HepG2 (cell line): ENCODE measurements around the gene DSTYK. TPM values are rescaled to one million over a fixed set of nuclear protein-coding genes. Genes with fewer than 3 reads are reported as not detected.

Experiments used
- ERF ChIP-seq: IDR thresholded peaks from 2 replicates; pipeline ENCODE4 v1.6.1; 2018; ENCODE audit warnings: missing biosample characterization, missing genetic modification reagents
- FOSL2 ChIP-seq: sonication (generic); formaldehyde crosslinking; IDR thresholded peaks from 2 replicates; pipeline ENCODE4 v1.4.0; 2020; ENCODE audit warnings: missing genetic modification reagents
- HDAC2 ChIP-seq: sonication (generic); formaldehyde crosslinking; IDR thresholded peaks from 2 replicates; pipeline ENCODE4 v1.4.0; 2020; ENCODE audit warnings: missing genetic modification reagents
- HOXA5 ChIP-seq: sonication (generic); formaldehyde crosslinking; IDR thresholded peaks from 2 replicates; pipeline ENCODE4 v1.4.0; 2020; ENCODE audit warnings: missing genetic modification reagents
- KLF6 ChIP-seq: IDR thresholded peaks from 2 replicates; pipeline ENCODE4 v1.8.0; 2016; ENCODE audit warnings: missing biosample characterization, missing genetic modification reagents
- MED8 ChIP-seq: sonication (generic); formaldehyde crosslinking; IDR thresholded peaks from 2 replicates; pipeline ENCODE4 v1.8.1; 2023; ENCODE audit warnings: mild to moderate bottlenecking, missing genetic modification reagents; ENCODE audit not compliant: insufficient replicate concordance
- MEF2D ChIP-seq: sonication (generic); formaldehyde crosslinking; IDR thresholded peaks from 2 replicates; pipeline ENCODE4 v1.5.1; 2020; ENCODE audit warnings: mild to moderate bottlenecking, missing genetic modification reagents
- PRPF4 ChIP-seq: fragments of 200-400 bp; formaldehyde crosslinking; IDR thresholded peaks from 2 replicates; pipeline ENCODE4 v1.6.1; 2016; ENCODE audit warnings: low read length, low read depth; ENCODE audit not compliant: poor library complexity, severe bottlenecking
- RBM22 ChIP-seq: fragments of 200-400 bp; formaldehyde crosslinking; optimal IDR thresholded peaks from 2 replicates; pipeline ENCODE3; 2017; ENCODE audit warnings: mild to moderate bottlenecking, low read length, moderate library complexity
- ZNF451 ChIP-seq: sonication (generic); formaldehyde crosslinking; IDR thresholded peaks from 2 replicates; pipeline ENCODE4 v1.5.0; 2020; ENCODE audit warnings: mild to moderate bottlenecking, missing genetic modification reagents
- ZNF644 ChIP-seq: IDR thresholded peaks from 2 replicates; pipeline ENCODE4 v1.6.1; 2016; ENCODE audit warnings: low read depth
- ZNF776 ChIP-seq: sonication (generic); formaldehyde crosslinking; IDR thresholded peaks from 2 replicates; pipeline ENCODE4 v1.4.0; 2020; ENCODE audit warnings: mild to moderate bottlenecking, missing genetic modification reagents
- ZNF777 ChIP-seq: sonication (generic); formaldehyde crosslinking; IDR thresholded peaks from 2 replicates; pipeline ENCODE4 v1.4.0; 2020; ENCODE audit warnings: missing genetic modification reagents
- polyA plus RNA-seq, 8 experiments: library from polyadenylated mRNA; depleted of rRNA in 3 of 8; stranded (reverse) in 7 of 8; unstranded in 1 of 8; fragments of >200 nt; fragmentation: Illumina TruSeq in 4 of 8; extraction: Trizol in 4 of 8; gene quantifications; 2 replicates each; pipeline versions ENCODE4 v1.2.1 to v1.2.3, GENCODE V29; 2011 to 2016; ENCODE audit warnings: low read depth in 4 of 8, missing spikeins in 1 of 8, mixed read lengths in 1 of 8; ENCODE audit not compliant: insufficient read depth in 1 of 8
- total RNA-seq, 5 experiments: library from RNA; depleted of rRNA; stranded (reverse); fragments of >200 nt; fragmentation: Illumina TruSeq; extraction: Trizol; gene quantifications; 2 replicates each; pipeline ENCODE4 v1.2.3, GENCODE V29; 2016; ENCODE audit warnings: low read depth in 1 of 5
- TF ChIP-seq, protein P1 (sequence below): sonication (generic); formaldehyde crosslinking; IDR thresholded peaks from 2 replicates; pipeline ENCODE4 v1.5.1; 2020; ENCODE audit warnings: mild to moderate bottlenecking, missing genetic modification reagents, moderate library complexity
- TF ChIP-seq, protein P2 (sequence below): sonication (generic); formaldehyde crosslinking; IDR thresholded peaks from 2 replicates; pipeline ENCODE4 v1.5.0; 2020; ENCODE audit warnings: missing genetic modification reagents, mild to moderate bottlenecking, borderline replicate concordance
- TF ChIP-seq, protein P3 (sequence below): sonication (generic); formaldehyde crosslinking; IDR thresholded peaks from 2 replicates; pipeline ENCODE4 v1.4.0; 2020; ENCODE audit warnings: mild to moderate bottlenecking, missing genetic modification reagents
- TF ChIP-seq, protein P4 (sequence below): sonication (generic); formaldehyde crosslinking; IDR thresholded peaks from 2 replicates; pipeline ENCODE4 v1.4.0; 2020; ENCODE audit warnings: low read depth, missing genetic modification reagents
- TF ChIP-seq, protein P5 (sequence below), 2 experiments: sonication (generic) in 1 of 2; formaldehyde crosslinking in 1 of 2; IDR thresholded peaks; 2 replicates each; pipeline versions ENCODE4 v1.5.1 to v1.6.1; 2011 to 2020; ENCODE audit warnings: borderline replicate concordance in 1 of 2, low read depth in 1 of 2, low read length in 1 of 2, mild to moderate bottlenecking in 1 of 2, missing genetic modification reagents in 1 of 2, moderate library complexity in 1 of 2

Gene DSTYK
- total and polyA plus RNA-seq, 2 of the 13 experiments (the other 11 are each of a cell fraction or from before 2014, with no cell fraction given) = 2.6 to 4.8 TPM

DNA sequence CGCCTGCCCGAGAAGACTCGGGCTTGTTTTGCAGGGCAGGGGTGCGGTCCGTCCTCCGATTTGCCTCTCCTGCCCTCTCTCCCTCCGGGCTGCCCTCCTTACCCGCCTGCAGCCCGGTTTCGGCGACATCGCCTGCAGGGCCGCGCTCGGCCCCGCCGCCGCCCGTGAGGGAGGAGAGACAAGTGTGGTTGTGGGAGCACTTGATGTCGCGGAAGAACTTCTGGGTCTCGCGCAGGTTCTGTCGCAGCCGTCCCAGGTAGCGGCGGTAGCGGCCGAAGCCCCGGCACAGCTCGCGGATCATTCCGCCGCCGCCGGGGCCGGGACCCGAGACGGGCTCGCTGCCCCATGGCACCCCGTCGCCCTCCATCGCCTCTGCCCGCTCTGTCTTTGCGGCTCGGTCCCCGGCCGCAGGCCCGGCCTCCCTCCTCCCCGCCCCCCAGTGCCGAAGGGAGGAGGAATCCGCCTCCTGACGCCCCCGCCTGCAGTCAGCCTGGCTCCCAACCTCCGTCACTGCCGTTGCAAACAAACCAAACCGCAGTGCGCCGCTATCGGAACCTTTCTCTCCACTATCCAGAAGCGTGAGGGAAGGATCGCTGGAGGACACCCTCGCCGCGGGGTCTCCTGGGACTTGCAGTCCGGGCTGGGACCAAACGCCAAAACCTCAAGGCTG lies at the start of gene DSTYK (continued):
- TF ChIP-seq HOXA5 (CRISPR knock-in tag) = peak; percentile 84
- TF ChIP-seq ZNF777 (CRISPR knock-in tag) = peak; percentile 63; the same call in 1 of the 2 replicates
- TF ChIP-seq, protein P1, sequence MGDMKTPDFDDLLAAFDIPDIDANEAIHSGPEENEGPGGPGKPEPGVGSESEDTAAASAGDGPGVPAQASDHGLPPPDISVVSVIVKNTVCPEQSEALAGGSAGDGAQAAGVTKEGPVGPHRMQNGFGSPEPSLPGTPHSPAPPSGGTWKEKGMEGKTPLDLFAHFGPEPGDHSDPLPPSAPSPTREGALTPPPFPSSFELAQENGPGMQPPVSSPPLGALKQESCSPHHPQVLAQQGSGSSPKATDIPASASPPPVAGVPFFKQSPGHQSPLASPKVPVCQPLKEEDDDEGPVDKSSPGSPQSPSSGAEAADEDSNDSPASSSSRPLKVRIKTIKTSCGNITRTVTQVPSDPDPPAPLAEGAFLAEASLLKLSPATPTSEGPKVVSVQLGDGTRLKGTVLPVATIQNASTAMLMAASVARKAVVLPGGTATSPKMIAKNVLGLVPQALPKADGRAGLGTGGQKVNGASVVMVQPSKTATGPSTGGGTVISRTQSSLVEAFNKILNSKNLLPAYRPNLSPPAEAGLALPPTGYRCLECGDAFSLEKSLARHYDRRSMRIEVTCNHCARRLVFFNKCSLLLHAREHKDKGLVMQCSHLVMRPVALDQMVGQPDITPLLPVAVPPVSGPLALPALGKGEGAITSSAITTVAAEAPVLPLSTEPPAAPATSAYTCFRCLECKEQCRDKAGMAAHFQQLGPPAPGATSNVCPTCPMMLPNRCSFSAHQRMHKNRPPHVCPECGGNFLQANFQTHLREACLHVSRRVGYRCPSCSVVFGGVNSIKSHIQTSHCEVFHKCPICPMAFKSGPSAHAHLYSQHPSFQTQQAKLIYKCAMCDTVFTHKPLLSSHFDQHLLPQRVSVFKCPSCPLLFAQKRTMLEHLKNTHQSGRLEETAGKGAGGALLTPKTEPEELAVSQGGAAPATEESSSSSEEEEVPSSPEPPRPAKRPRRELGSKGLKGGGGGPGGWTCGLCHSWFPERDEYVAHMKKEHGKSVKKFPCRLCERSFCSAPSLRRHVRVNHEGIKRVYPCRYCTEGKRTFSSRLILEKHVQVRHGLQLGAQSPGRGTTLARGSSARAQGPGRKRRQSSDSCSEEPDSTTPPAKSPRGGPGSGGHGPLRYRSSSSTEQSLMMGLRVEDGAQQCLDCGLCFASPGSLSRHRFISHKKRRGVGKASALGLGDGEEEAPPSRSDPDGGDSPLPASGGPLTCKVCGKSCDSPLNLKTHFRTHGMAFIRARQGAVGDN (CRISPR knock-in tag) = peak; percentile 90
- TF ChIP-seq, protein P2, sequence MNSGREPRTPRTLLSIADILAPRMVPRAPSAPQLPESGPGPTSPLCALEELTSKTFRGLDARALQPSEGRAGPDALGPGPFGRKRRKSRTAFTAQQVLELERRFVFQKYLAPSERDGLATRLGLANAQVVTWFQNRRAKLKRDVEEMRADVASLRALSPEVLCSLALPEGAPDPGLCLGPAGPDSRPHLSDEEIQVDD (CRISPR knock-in tag) = no peak
- TF ChIP-seq HDAC2 (CRISPR knock-in tag) = peak; percentile 81; the same call in 1 of the 2 replicates
- peak; percentile 24; the same call in 1 of the 2 replicates for TF ChIP-seq ZNF451 (CRISPR knock-in tag)
- no peak for TF ChIP-seq MED8 (CRISPR knock-in tag)
- 0 out of 2 replicates have a peak, but pooled peaks have one; percentile 14 for TF ChIP-seq MEF2D (CRISPR knock-in tag)
- TF ChIP-seq ERF (CRISPR knock-in tag) = peak; percentile 87
- TF ChIP-seq PRPF4 = no peak
- TF ChIP-seq, protein P3, sequence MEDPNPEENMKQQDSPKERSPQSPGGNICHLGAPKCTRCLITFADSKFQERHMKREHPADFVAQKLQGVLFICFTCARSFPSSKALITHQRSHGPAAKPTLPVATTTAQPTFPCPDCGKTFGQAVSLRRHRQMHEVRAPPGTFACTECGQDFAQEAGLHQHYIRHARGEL (CRISPR knock-in tag) = 0 out of 2 replicates have a peak, but pooled peaks have one; percentile 18
- peak; percentile 73 for TF ChIP-seq RBM22
- no peak for TF ChIP-seq ZNF644 (CRISPR knock-in tag)
- TF ChIP-seq ZNF776 = peak; percentile 94
- TF ChIP-seq KLF6 (CRISPR knock-in tag) = peak; percentile 80; the same call in 1 of the 2 replicates
- TF ChIP-seq, protein P4, sequence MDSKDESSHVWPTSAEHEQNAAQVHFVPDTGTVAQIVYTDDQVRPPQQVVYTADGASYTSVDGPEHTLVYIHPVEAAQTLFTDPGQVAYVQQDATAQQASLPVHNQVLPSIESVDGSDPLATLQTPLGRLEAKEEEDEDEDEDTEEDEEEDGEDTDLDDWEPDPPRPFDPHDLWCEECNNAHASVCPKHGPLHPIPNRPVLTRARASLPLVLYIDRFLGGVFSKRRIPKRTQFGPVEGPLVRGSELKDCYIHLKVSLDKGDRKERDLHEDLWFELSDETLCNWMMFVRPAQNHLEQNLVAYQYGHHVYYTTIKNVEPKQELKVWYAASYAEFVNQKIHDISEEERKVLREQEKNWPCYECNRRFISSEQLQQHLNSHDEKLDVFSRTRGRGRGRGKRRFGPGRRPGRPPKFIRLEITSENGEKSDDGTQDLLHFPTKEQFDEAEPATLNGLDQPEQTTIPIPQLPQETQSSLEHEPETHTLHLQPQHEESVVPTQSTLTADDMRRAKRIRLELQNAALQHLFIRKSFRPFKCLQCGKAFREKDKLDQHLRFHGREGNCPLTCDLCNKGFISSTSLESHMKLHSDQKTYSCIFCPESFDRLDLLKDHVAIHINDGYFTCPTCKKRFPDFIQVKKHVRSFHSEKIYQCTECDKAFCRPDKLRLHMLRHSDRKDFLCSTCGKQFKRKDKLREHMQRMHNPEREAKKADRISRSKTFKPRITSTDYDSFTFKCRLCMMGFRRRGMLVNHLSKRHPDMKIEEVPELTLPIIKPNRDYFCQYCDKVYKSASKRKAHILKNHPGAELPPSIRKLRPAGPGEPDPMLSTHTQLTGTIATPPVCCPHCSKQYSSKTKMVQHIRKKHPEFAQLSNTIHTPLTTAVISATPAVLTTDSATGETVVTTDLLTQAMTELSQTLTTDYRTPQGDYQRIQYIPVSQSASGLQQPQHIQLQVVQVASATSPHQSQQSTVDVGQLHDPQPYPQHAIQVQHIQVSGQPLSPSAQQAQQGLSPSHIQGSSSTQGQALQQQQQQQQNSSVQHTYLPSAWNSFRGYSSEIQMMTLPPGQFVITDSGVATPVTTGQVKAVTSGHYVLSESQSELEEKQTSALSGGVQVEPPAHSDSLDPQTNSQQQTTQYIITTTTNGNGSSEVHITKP (CRISPR knock-in tag) = peak; percentile 70; the same call in 1 of the 2 replicates
- TF ChIP-seq, protein P5, sequence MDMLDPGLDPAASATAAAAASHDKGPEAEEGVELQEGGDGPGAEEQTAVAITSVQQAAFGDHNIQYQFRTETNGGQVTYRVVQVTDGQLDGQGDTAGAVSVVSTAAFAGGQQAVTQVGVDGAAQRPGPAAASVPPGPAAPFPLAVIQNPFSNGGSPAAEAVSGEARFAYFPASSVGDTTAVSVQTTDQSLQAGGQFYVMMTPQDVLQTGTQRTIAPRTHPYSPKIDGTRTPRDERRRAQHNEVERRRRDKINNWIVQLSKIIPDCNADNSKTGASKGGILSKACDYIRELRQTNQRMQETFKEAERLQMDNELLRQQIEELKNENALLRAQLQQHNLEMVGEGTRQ (IDR thresholded peaks at IDR 0.05; ENCODE audit: low read depth, low read length) = no peak
- TF ChIP-seq, protein P5 (CRISPR knock-in tag; IDR thresholded peaks at IDR 0.05; ENCODE audit: borderline replicate concordance) = no peak
- peak; percentile 72 for TF ChIP-seq FOSL2 (CRISPR knock-in tag)
